ENCODE measurements around the gene CCSER1. TPM values are rescaled to one million over a fixed set of nuclear protein-coding genes. Genes with fewer than 3 reads are reported as not detected.
A peak's percentile ranks its signal among the peaks of the same experiment; 100 is the strongest.

The CCSER1 gene
- total RNA-seq (2014; rRNA removed; shearing (Covaris generic)), result not detected in 2 replicates

DNA sequence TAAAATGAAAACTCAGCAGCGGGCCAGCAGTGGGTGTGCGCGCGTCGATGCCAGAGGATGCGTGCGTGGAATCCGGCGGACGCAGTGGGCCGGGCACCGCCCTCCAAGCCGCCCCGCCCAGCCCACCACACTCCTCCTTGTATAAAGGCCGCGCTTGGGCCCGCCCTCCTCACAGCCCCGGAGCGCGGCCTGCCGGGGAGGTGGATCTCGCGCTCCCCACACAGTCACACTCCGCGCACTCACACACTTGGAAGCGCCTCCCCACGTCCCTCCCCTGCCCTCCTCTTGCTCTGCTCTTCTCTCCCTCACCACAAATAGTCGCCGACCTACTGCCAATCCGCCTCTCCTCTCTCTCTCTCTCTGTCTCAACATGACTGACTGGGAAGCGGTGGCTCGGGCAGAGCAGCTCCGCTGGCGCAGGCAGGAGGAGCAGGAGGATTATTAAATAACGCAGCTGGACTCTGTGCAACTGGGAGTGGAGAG, at the start of gene CCSER1:
Gene CCSER1 (plus strand): TSS at position 172 of the 483 bp plus-strand sequence.
- DNase-seq (ENCODE audit: low read depth), result peak; percentile 6

DNA sequence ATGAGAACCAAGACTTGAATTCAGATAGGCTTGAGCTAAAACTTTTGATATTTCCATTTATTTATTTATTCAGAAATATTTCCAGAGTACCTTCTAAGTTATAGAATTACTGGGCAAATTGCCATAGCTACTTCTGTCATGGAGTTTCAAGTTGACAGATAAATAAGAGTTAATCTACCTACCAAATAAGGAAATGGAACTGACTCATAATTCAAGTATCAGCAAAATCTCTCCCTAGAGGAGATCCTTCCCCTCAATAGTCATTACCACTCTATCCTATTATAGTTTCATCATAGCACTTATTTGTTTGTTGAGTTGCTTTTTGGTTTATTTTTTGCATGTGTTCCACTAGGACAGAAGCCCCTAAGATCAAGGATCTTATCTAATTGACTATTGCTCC, 48.8 kb upstream of the CCSER1 start:
- no peak for DNase-seq (ENCODE audit: low read depth)

GRCh38 chr4:90080116-90080515, 47.1 kb upstream of the CCSER1 start:
- DNase-seq (ENCODE audit: low read depth), result no peak

- no peak for DNase-seq (ENCODE audit: low read depth)
Measured at GRCh38 chr4:90081432-90082144, 45.6 kb upstream of the CCSER1 start.

DNA sequence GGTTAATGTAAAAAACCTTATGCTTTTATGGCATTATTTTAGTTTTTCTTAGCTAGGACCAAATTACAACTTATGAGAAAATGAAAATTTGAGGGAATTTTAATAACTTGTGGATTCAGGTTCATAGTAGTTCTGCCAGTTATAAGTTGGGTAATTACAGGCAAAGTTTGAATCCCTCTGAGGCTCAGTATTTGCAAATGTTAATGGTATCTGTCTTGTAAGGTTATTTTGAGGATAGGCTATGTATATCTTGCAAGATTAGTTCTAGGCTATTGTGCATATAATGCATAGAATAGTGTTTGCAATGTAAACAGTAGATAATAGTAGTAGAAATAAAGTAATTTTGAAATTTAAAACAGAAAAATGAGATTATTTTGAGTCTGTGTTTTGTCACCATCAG, 44.7 kb upstream of the CCSER1 start:
- DNase-seq (ENCODE audit: low read depth), result no peak

DNA sequence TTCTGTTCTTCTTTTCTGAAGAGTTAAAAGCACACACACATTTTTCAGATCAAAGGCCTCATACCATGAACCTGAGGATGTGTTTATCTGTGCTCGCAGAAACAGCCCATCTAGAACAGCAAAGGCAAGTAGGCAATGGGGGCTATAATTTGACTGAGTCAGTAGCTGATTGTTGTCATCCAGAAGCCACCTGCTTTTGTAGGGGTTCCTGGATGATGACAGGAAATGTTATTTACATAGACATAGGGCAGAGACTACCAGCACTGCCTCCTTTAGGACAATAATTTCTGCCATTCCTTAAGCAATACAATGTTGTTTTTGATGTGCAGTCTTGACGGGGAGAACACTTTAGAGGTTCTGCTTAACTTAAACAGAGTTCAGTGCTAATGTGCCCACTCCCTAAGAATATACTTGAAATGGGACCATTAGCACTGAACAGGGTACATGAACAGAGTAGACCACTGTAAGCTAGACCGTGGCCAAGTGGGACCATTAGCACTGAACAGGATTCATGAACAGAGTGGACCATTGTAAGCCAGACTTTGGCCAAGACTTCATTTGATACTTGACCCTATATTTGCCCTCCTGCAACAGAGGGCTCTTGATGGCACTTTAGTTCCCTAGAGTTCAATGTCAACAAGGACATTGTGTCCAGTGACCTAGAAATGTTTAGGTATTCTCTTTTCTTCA, 42.8 kb upstream of the CCSER1 start:
- no peak for DNase-seq (ENCODE audit: low read depth)

DNA sequence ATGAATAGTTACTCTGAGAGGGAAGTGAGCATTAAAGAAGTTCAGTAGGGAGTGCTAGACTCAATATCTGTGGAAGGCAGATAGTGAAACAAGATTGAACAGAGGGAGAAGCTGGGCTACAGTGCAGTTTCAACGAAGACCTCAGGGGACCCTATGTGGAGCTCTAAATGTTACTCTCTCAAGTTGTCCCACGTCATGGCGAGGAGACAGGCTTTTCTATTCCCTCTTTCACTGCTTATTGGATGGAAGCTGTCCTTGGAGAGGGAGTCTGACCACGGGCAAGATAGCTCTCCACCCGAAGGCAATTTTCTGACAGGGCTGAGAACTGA, 42.3 kb upstream of the CCSER1 start:
- DNase-seq (ENCODE audit: low read depth), result no peak

DNA sequence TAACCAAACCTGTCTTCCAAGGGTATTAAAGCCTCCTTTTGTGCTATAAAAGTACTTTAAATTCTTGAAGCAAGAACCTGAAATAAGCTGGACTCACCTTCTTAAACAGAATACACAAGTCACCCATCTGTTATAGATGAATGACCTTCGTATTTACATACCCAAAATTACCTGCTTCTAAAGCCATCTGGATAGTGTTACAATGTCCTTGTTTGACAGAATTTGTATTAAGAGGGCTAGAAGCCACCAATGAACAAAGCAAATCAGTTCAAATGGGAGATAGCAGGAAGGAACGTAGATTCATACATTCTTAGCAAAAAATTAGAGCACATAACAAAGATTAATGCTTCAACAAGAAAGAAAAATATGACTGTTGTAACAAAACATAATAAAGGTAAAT, 33.7 kb upstream of the CCSER1 start:
- no peak for DNase-seq (ENCODE audit: low read depth)

- no peak for DNase-seq (ENCODE audit: low read depth)
Measured at GRCh38 chr4:90095000-90095399, 32.2 kb upstream of the CCSER1 start.

DNA sequence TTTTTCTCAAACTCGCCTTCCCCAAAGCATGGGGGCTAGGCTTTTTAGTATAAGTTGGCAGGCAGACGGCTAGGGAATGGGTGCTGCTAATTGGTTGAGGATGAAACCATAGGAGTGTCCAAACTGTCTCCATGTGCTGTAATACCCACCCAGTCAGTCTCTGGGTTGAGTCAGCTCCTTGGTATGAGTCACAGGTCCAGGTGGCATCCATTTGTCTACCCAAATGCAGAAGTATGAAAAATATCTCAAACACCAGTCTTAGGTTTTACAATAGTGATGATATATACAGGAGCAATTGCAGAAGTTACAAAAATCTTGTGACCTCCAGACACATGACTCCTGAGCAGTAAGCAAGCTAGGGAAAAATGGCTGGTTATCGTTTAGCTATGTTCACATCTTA, 27.4 kb upstream of the CCSER1 start:
- DNase-seq (ENCODE audit: low read depth), result peak; percentile 5

GRCh38 chr4:90103991-90104390, 23.2 kb upstream of the CCSER1 start:
- DNase-seq (ENCODE audit: low read depth), result no peak

DNA sequence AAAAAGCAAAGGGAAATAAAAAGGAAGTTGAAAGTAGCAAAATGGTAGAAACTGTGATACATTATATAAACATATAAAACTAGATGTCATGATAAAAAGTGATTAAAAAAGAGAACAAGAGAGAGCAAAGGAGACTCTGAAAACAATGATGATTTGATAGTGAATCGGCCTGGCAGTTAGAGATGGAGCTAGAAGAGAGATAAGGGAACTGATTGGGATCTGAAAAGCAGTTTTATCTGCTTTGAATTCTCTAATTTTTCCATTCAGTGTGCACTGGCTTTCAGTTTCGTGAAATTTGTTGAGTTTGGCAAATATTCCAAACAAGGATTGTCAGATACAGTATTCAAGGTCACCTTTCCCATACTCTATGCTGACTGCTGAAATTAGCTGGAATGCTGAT, 21.9 kb upstream of the CCSER1 start:
- no peak for DNase-seq (ENCODE audit: low read depth)

GRCh38 chr4:90112715-90113114, 14.5 kb upstream of the CCSER1 start:
- DNase-seq (ENCODE audit: low read depth), result no peak

- no peak for DNase-seq (ENCODE audit: low read depth)
Measured at GRCh38 chr4:90113881-90114457, 13.2 kb upstream of the CCSER1 start.

GRCh38 chr4:90118527-90119195, 8.5 kb upstream of the CCSER1 start:
- DNase-seq (ENCODE audit: low read depth), result no peak

DNA sequence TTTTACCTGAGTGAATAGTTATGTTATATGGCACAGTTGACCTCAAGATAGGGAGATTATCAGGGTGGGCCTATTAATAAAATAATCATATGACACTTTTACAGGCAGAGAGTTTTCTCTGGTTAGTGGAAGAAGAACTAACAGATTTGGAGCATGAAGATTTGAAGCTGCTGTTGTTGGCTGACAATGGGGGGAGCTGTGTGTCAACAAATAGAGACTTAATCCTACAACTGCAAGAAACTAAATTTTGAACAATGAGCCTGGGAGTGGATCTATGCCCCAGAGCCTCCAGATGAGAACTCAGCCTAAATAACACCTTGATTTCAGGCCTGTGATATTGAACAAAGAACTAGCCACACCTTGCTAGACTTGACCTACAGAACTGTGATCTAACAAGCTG, 7.2 kb upstream of the CCSER1 start:
- no peak for DNase-seq (ENCODE audit: low read depth)

DNA sequence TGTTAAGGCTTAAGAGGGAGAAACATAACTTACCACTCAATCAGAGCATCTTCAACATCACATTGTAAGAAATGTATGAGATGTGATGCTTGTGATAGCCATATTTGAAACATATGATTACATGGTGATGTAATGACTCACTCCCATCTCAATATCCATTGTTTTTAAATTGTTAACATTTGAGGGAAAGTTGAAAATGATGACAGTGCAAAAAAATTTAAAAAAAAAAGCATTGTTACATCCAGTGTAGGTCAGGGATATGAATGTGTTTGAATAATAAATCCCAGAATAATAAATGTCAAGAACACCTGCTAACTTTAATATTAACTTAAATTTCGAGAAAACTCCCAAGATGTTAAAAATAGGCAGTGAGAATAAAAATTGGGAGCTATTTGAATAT, 6.4 kb upstream of the CCSER1 start:
- DNase-seq (ENCODE audit: low read depth), result no peak

DNA sequence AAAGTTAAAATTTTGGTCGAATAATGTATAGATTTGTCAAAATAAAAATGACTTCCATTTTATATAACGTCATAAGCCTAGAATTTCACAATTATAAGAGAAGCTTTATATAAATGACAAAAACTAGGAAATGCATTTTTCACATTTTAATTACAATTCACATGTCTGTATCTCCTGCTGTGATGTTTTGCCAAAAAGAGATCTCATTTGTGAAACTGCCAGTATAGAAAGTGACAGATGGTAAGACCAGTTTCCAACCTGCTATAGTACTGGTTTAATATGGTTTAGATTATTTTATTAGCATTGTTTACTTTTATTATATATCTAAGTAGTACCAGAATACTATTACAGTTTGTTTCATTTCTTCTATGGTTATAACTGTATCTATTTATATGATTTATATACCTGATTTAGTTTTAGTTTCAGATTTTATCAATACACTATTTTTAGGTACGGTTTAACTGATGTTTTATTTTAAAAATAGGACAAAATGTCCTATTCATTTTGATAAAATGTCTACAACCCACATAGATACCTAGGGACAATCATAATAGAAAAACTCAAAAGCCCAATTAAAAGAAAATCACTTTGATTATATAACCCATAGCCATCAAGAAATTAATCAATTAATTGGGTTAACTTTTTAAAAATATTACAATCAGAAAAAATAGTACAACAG, 5.4 kb upstream of the CCSER1 start:
- DNase-seq (ENCODE audit: low read depth), result no peak

DNA sequence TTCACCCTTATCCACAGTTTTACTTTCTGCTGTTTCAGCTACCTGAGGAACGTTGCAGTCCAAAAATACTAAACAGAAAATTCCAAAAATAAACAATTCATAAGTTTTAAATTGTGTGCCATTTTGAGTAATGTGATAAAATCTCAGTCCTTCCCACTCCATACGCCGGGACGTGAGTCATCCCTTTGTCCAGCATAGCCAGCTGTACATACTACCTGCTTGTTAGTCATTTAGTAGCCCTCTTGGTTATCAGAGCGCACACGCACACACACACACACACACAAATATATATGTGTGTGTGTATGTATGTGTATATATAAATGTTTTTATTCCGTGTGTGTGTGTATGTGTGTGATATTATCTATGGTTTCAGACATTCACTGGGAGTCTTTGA, 4.8 kb upstream of the CCSER1 start:
- DNase-seq (ENCODE audit: low read depth), result peak; percentile 19

- no peak for DNase-seq (ENCODE audit: low read depth)
Measured at GRCh38 chr4:90124276-90124675, 2.9 kb upstream of the CCSER1 start.

GRCh38 chr4:90126805-90127204, 389 bp upstream of the CCSER1 start:
- no peak for DNase-seq (ENCODE audit: low read depth)

- DNase-seq (ENCODE audit: low read depth), result no peak
Measured at GRCh38 chr4:90127706-90128345, 632 bp downstream of the CCSER1 start.
